NCI-H460 (cell line): ENCODE results near the gene CABP1. TPM values are rescaled to one million over a fixed set of nuclear protein-coding genes. Genes with fewer than 3 reads are reported as not detected.

ENCODE experiments used
- DNase-seq: peaks from one replicate; pipeline ENCODE4 v3.0.0-alpha.2; 2016; ENCODE audit warnings: low read depth; ENCODE audit errors: extremely low read depth
- total RNA-seq: library from RNA; depleted of rRNA; stranded (reverse); fragments of >200 nt; shearing (Covaris generic); gene quantifications from 2 replicates; pipeline ENCODE4 v1.2.3, GENCODE V29; 2014

Gene CABP1
- total RNA-seq, 1 experiment from 2014 or later, result not detected

- no peak for DNase-seq
Measured at GRCh38 chr12:120690083-120690450, 49.6 kb downstream of the CABP1 start.

- DNase-seq, result no peak
Measured at GRCh38 chr12:120690978-120691377, 50.6 kb downstream of the CABP1 start.

- no peak for DNase-seq
Measured at GRCh38 chr12:120692524-120693033, 52.2 kb downstream of the CABP1 start.

GRCh38 chr12:120693848-120694247 lies 53.4 kb downstream of the CABP1 start:
- DNase-seq, result no peak

GRCh38 chr12:120696626-120697025 lies 56.2 kb downstream of the CABP1 start:
- no peak for DNase-seq

- DNase-seq, result no peak
Measured at GRCh38 chr12:120697344-120697743, 56.9 kb downstream of the CABP1 start.

GRCh38 chr12:120698665-120699064 lies 58.2 kb downstream of the CABP1 start:
- no peak for DNase-seq

- no peak for DNase-seq
Measured at GRCh38 chr12:120699553-120699952, 59.1 kb downstream of the CABP1 start.

GRCh38 chr12:120700886-120701285 lies 60.5 kb downstream of the CABP1 start:
- no peak for DNase-seq

- DNase-seq, result no peak
Measured at GRCh38 chr12:120702637-120703036, 62.2 kb downstream of the CABP1 start.

- no peak for DNase-seq
Measured at GRCh38 chr12:120703311-120703942, 63.0 kb downstream of the CABP1 start.

GRCh38 chr12:120705618-120706017 lies 65.2 kb downstream of the CABP1 start:
- DNase-seq, result no peak

GRCh38 chr12:120706029-120706428 lies 65.6 kb downstream of the CABP1 start:
- no peak for DNase-seq

- DNase-seq, result no peak
Measured at GRCh38 chr12:120708651-120709050, 68.2 kb downstream of the CABP1 start.

- peak; percentile 47 for DNase-seq
Measured at GRCh38 chr12:120710031-120710804, 69.8 kb downstream of the CABP1 start, which contains the start of gene UNC119B. TSS of gene UNC119B (plus strand) at chr12:120710458. CDS start at chr12:120710475, 17 bp downstream.

- DNase-seq, result no peak
Measured at GRCh38 chr12:120710805-120711296, 70.4 kb downstream of the CABP1 start.

- no peak for DNase-seq
Measured at GRCh38 chr12:120711411-120711810, 71.0 kb downstream of the CABP1 start.

- no peak for DNase-seq
Measured at GRCh38 chr12:120712610-120713009, 72.2 kb downstream of the CABP1 start.

- peak; percentile 82 for DNase-seq
Measured at GRCh38 chr12:120713861-120714482, 73.5 kb downstream of the CABP1 start.
